CD8-positive, alpha-beta memory T cell (primary cell): ENCODE results near the gene CALCOCO2. TPM values are rescaled to one million over a fixed set of nuclear protein-coding genes. Genes with fewer than 3 reads are reported as not detected.

ENCODE experiments used
- CTCF ChIA-PET: fragments of 350-600 bp; sonication (Branson Sonifier 250); formaldehyde crosslinking; loops from one replicate; lab custom pipeline; 2021; ENCODE audit warnings: antibody characterized with exemption; lab: Charles Lee
- POLR2A ChIA-PET: fragments of 350-600 bp; sonication (Branson Sonifier 250); formaldehyde crosslinking; loops from one replicate; lab custom pipeline; 2021; ENCODE audit warnings: antibody characterized with exemption; lab: Charles Lee
- DNase-seq, 5 donors: peaks; one replicate each; pipeline versions ENCODE4 v3.0.0 to v3.0.0-alpha.2; 2020 to 2022; ENCODE audit warnings: mixed read lengths in 1 of 5
- H3K27ac ChIP-seq: one replicate; pipeline ENCODE4 v1.7.0; 2013; ENCODE audit warnings: low read depth, mild to moderate bottlenecking, low read length, moderate library complexity
- H3K27me3 ChIP-seq: 2 replicates; pipeline ENCODE4 v1.7.0; 2013; ENCODE audit warnings: low read length, mild to moderate bottlenecking; ENCODE audit not compliant: insufficient read depth, poor library complexity, severe bottlenecking
- H3K36me3 ChIP-seq: 2 replicates; pipeline ENCODE4 v1.7.0; 2013; ENCODE audit warnings: mild to moderate bottlenecking, low read length, moderate library complexity; ENCODE audit not compliant: insufficient read depth
- H3K4me1 ChIP-seq: 2 replicates; pipeline ENCODE4 v1.7.0; 2013; ENCODE audit warnings: mild to moderate bottlenecking, low read length, moderate library complexity; ENCODE audit not compliant: insufficient read depth
- H3K4me3 ChIP-seq: 2 replicates; pipeline ENCODE4 v1.7.0; 2013; ENCODE audit warnings: mild to moderate bottlenecking, low read length
- H3K9me3 ChIP-seq: 2 replicates; pipeline ENCODE4 v1.7.0; 2013; ENCODE audit warnings: mild to moderate bottlenecking, low read length
- H3K27ac Mint-ChIP-seq, 8 donors: one replicate each; pipeline ENCODE4 v1.8.0; 2020 to 2021; ENCODE audit warnings: mixed read lengths in 8 of 8, mild to moderate bottlenecking in 6 of 8, inconsistent platforms in 3 of 8, moderate library complexity in 3 of 8
- H3K27me3 Mint-ChIP-seq, 2 donors: one replicate each; pipeline ENCODE4 v1.8.0; 2020 to 2021; ENCODE audit warnings: mixed read lengths in 2 of 2, mild to moderate bottlenecking in 1 of 2, moderate library complexity in 1 of 2
- H3K36me3 Mint-ChIP-seq, 3 donors: one replicate each; pipeline ENCODE4 v1.8.0; 2020 to 2021; ENCODE audit warnings: mixed read lengths in 3 of 3, inconsistent platforms in 1 of 3, mild to moderate bottlenecking in 1 of 3
- H3K4me1 Mint-ChIP-seq, 3 donors: one replicate each; pipeline ENCODE4 v1.8.0; 2020 to 2021; ENCODE audit warnings: mixed read lengths in 3 of 3, inconsistent platforms in 1 of 3, mild to moderate bottlenecking in 1 of 3
- H3K4me3 Mint-ChIP-seq, 7 donors: one replicate each; pipeline ENCODE4 v1.8.0; 2020 to 2021; ENCODE audit warnings: mixed read lengths in 7 of 7, mild to moderate bottlenecking in 6 of 7, moderate library complexity in 4 of 7, inconsistent platforms in 2 of 7
- H3K9me3 Mint-ChIP-seq, 5 donors: one replicate each; pipeline ENCODE4 v1.8.0; 2020 to 2022; ENCODE audit warnings: mixed read lengths in 5 of 5, mild to moderate bottlenecking in 3 of 5, moderate library complexity in 2 of 5, inconsistent platforms in 1 of 5
- polyA plus RNA-seq: library from polyadenylated mRNA; unstranded; fragments of 300-500 nt; fragmentation: Illumina TruSeq; gene quantifications from one replicate; pipeline ENCODE4 v1.2.3, GENCODE V29; 2021
- total RNA-seq, 2 experiments: library from RNA; stranded (reverse); gene quantifications; one replicate each; pipeline ENCODE4 v1.2.3, GENCODE V29; 2021

CALCOCO2 gene
- total and polyA plus RNA-seq, 3 experiments from 2014 or later, result 57.4 to 182 (median 61.8) TPM

GRCh38 chr17:48894886-48895285 is 64.1 kb downstream of the CALCOCO2 start:
- CTCF ChIA-PET, result interaction anchor here (1.0 to 1.8 kb wide), 2 partner anchors 10 to 11 kb away, joined by 3 to 8 read pairs; no protein-coding TSS in a partner anchor
- Histone ChIP-seq H3K9me3 (no peaks in the 10 kb centered on the region), H3K36me3 (peaks cover 8% of the 10 kb centered on the region), H3K27me3 (no peaks in the 10 kb centered on the region), H3K4me3 (no peak overlapping the region), H3K27ac (no peak overlapping the region), H3K4me1 (peaks cover 20% of the 10 kb centered on the region)
- Mint-ChIP-seq H3K9me3 (no peaks in the 10 kb centered on the region), H3K36me3 (peaks cover 3 to 43% (median 3%) of the 10 kb centered on the region in 3 donors), H3K4me1 (peaks cover 24 to 31% (median 29%) of the 10 kb centered on the region in 3 donors), H3K27me3 (no peaks in the 10 kb centered on the region), H3K27ac (no peak overlapping the region), H3K4me3 (no peak overlapping the region)
- POLR2A ChIA-PET, result no interaction called here
- DNase-seq, result no peak

- no peak for DNase-seq
- POLR2A ChIA-PET, result interaction anchor here (0.6 kb wide), 1 partner anchor 765 kb away, joined by 3 read pairs; no protein-coding TSS in a partner anchor
- H3K27ac Mint-ChIP-seq, result no peak overlapping the region
- CTCF ChIA-PET, result interaction anchor here (0.9 to 4.3 kb wide), 2 partner anchors 22 to 742 kb away, joined by 3 to 13 read pairs; no protein-coding TSS in a partner anchor
- no peaks in the 10 kb centered on the region for H3K9me3 ChIP-seq
- peaks cover 3 to 20% (median 3%) of the 10 kb centered on the region in 3 donors for H3K36me3 Mint-ChIP-seq
- peak overlapping the region in 1 of 7 donors; percentile 16 for H3K4me3 Mint-ChIP-seq
- no peak overlapping the region for H3K27ac ChIP-seq
- H3K27me3 ChIP-seq, result no peaks in the 10 kb centered on the region
- H3K4me1 ChIP-seq, result no peaks in the 10 kb centered on the region
- no peaks in the 10 kb centered on the region for H3K9me3 Mint-ChIP-seq
- H3K4me3 ChIP-seq, result no peak overlapping the region
- H3K27me3 Mint-ChIP-seq, result no peaks in the 10 kb centered on the region
- H3K4me1 Mint-ChIP-seq, result no peaks in the 10 kb centered on the region
- H3K36me3 ChIP-seq, result no peaks in the 10 kb centered on the region
These were observed 70.4 kb downstream of the CALCOCO2 start for GRCh38 chr17:48901241-48901640.

- ChIA-PET CTCF (interaction anchor here (0.7 to 4.3 kb wide), 7 partner anchors 9 to 268 kb away, joined by 3 to 13 read pairs (median 6); partner anchors contain the start of gene ATP5MC1), POLR2A (interaction anchor here (0.6 to 0.7 kb wide), 2 partner anchors 12 to 14 kb away, joined by 3 to 9 read pairs; no protein-coding TSS in a partner anchor)
- DNase-seq, result no peak
- Histone ChIP-seq H3K27me3 (no peaks in the 10 kb centered on the region), H3K27ac (no peak overlapping the region), H3K9me3 (no peaks in the 10 kb centered on the region), H3K36me3 (no peaks in the 10 kb centered on the region), H3K4me1 (no peaks in the 10 kb centered on the region), H3K4me3 (no peak overlapping the region)
- Mint-ChIP-seq H3K9me3 (no peaks in the 10 kb centered on the region), H3K4me1 (peaks cover 6 to 12% (median 9%) of the 10 kb centered on the region in 3 donors), H3K27me3 (no peaks in the 10 kb centered on the region), H3K27ac (no peak overlapping the region), H3K4me3 (no peak overlapping the region), H3K36me3 (peaks cover 0 to 7% (median 0%) of the 10 kb centered on the region in 3 donors)
These were observed 72.6 kb downstream of the CALCOCO2 start for GRCh38 chr17:48903401-48903800.

GRCh38 chr17:48904428-48904827 is 73.6 kb downstream of the CALCOCO2 start:
- ChIA-PET POLR2A (interaction anchor here (0.6 kb wide), 1 partner anchor 1152 kb away, joined by 4 read pairs; no protein-coding TSS in a partner anchor), CTCF (interaction anchor here (1.1 to 3.0 kb wide), 3 partner anchors 10 to 26 kb away, joined by 3 to 8 read pairs (median 7); partner anchors contain the start of gene ATP5MC1)
- no peaks in the 10 kb centered on the region for H3K27me3 ChIP-seq
- no peak for DNase-seq
- Mint-ChIP-seq H3K9me3 (no peaks in the 10 kb centered on the region), H3K27ac (peak overlapping the region in 1 of 8 donors; percentile 69), H3K4me1 (peaks cover 10 to 17% (median 14%) of the 10 kb centered on the region in 3 donors), H3K4me3 (peak overlapping the region in 1 of 7 donors; percentile 64), H3K36me3 (peaks cover 0 to 8% (median 0%) of the 10 kb centered on the region in 3 donors), H3K27me3 (no peaks in the 10 kb centered on the region)
- H3K9me3 ChIP-seq, result no peaks in the 10 kb centered on the region
- peaks cover 4% of the 10 kb centered on the region for H3K4me1 ChIP-seq
- no peak overlapping the region for H3K4me3 ChIP-seq
- H3K27ac ChIP-seq, result no peak overlapping the region
- no peaks in the 10 kb centered on the region for H3K36me3 ChIP-seq

GRCh38 chr17:48905987-48906515 is 75.2 kb downstream of the CALCOCO2 start:
- Histone ChIP-seq H3K27me3 (no peaks in the 10 kb centered on the region), H3K4me3 (no peak overlapping the region), H3K27ac (no peak overlapping the region), H3K4me1 (peaks cover 21% of the 10 kb centered on the region), H3K9me3 (no peaks in the 10 kb centered on the region), H3K36me3 (peaks cover 7% of the 10 kb centered on the region)
- peak overlapping the region in 3 of 7 donors; percentile 32 to 48 (median 47) for H3K4me3 Mint-ChIP-seq
- POLR2A ChIA-PET, result no interaction called here
- H3K27ac Mint-ChIP-seq, result peak overlapping the region in 1 of 8 donors; percentile 24
- H3K9me3 Mint-ChIP-seq, result no peaks in the 10 kb centered on the region
- H3K4me1 Mint-ChIP-seq, result peaks cover 26 to 34% (median 31%) of the 10 kb centered on the region in 3 donors
- CTCF ChIA-PET, result interaction anchor here (1.1 to 3.0 kb wide), 2 partner anchors 11 to 12 kb away, joined by 3 to 8 read pairs; no protein-coding TSS in a partner anchor
- no peak for DNase-seq
- peaks cover 0 to 18% (median 0%) of the 10 kb centered on the region in 3 donors for H3K36me3 Mint-ChIP-seq
- H3K27me3 Mint-ChIP-seq, result no peaks in the 10 kb centered on the region

- no peak for DNase-seq
- POLR2A ChIA-PET, result interaction anchor here (0.9 to 2.5 kb wide), 3 partner anchors 15 to 77 kb away, joined by 3 to 35 read pairs (median 11); partner anchors contain the start of genes ATP5MC1, CALCOCO2 and SNF8
- peaks cover 0 to 32% (median 1%) of the 10 kb centered on the region in 3 donors for H3K36me3 Mint-ChIP-seq
- peak overlapping the region; percentile 87 to 99 (median 97) for H3K27ac Mint-ChIP-seq
- H3K9me3 Mint-ChIP-seq, result no peaks in the 10 kb centered on the region
- Histone ChIP-seq H3K4me1 (peaks cover 29% of the 10 kb centered on the region), H3K4me3 (peak overlapping the region; percentile 87), H3K27ac (peak overlapping the region; percentile 91), H3K27me3 (no peaks in the 10 kb centered on the region), H3K9me3 (no peaks in the 10 kb centered on the region), H3K36me3 (peaks cover 22% of the 10 kb centered on the region)
- H3K4me1 Mint-ChIP-seq, result peaks cover 41 to 50% (median 47%) of the 10 kb centered on the region in 3 donors
- no peaks in the 10 kb centered on the region for H3K27me3 Mint-ChIP-seq
- CTCF ChIA-PET, result interaction anchor here (1.0 to 1.8 kb wide), 6 partner anchors 10 to 32 kb away, joined by 3 to 13 read pairs (median 3); partner anchors contain the start of gene ATP5MC1
- H3K4me3 Mint-ChIP-seq, result peak overlapping the region; percentile 88 to 99 (median 93)
These were observed 76.8 kb downstream of the CALCOCO2 start for GRCh38 chr17:48907713-48908046.

- DNase-seq, result peak; percentile 79 to 90 (median 84)
- Histone ChIP-seq H3K4me1 (peaks cover 29% of the 10 kb centered on the region), H3K36me3 (peaks cover 23% of the 10 kb centered on the region), H3K27ac (peak within 1 kb of the TSS; percentile 91), H3K27me3 (no peaks in the 10 kb centered on the region), H3K4me3 (peak within 1 kb of the TSS; percentile 87), H3K9me3 (no peaks in the 10 kb centered on the region)
- POLR2A ChIA-PET, result interaction anchor here (0.9 to 2.5 kb wide), 3 partner anchors 15 to 77 kb away, joined by 3 to 35 read pairs (median 11); partner anchors contain the start of genes ATP5MC1, CALCOCO2 and SNF8
- peak within 1 kb of the TSS; percentile 88 to 99 (median 93) for H3K4me3 Mint-ChIP-seq
- no peaks in the 10 kb centered on the region for H3K27me3 Mint-ChIP-seq
- H3K36me3 Mint-ChIP-seq, result peaks cover 0 to 37% (median 1%) of the 10 kb centered on the region in 3 donors
- CTCF ChIA-PET, result interaction anchor here (1.0 to 1.8 kb wide), 6 partner anchors 10 to 32 kb away, joined by 3 to 13 read pairs (median 3); partner anchors contain the start of gene ATP5MC1
- H3K27ac Mint-ChIP-seq, result peak within 1 kb of the TSS; percentile 87 to 99 (median 98)
- no peaks in the 10 kb centered on the region for H3K9me3 Mint-ChIP-seq
- peaks cover 45 to 56% (median 53%) of the 10 kb centered on the region in 3 donors for H3K4me1 Mint-ChIP-seq
These were observed 77.4 kb downstream of the CALCOCO2 start, which contains the start of gene UBE2Z for GRCh38 chr17:48908047-48908843. UBE2Z (plus strand) TSS chr17:48908407; CDS start chr17:48908504, 97 bp downstream.
